ENCODE data around the gene NAGS.

GRCh38 chr17:44006598-44007345 is 2.4 kb downstream of the NAGS start:
- TF ChIP-seq CTCF (IDR thresholded peaks at IDR 0.05 in 4 of 5, conservative IDR thresholded peaks at IDR 0.05 in 1 of 5) (peak; percentile 18 to 73 (median 59)), POLR2A (IDR thresholded peaks at IDR 0.05) (peak; percentile 21 to 39)
